ENCODE results near the gene MUC6.

The MUC6 gene

DNA sequence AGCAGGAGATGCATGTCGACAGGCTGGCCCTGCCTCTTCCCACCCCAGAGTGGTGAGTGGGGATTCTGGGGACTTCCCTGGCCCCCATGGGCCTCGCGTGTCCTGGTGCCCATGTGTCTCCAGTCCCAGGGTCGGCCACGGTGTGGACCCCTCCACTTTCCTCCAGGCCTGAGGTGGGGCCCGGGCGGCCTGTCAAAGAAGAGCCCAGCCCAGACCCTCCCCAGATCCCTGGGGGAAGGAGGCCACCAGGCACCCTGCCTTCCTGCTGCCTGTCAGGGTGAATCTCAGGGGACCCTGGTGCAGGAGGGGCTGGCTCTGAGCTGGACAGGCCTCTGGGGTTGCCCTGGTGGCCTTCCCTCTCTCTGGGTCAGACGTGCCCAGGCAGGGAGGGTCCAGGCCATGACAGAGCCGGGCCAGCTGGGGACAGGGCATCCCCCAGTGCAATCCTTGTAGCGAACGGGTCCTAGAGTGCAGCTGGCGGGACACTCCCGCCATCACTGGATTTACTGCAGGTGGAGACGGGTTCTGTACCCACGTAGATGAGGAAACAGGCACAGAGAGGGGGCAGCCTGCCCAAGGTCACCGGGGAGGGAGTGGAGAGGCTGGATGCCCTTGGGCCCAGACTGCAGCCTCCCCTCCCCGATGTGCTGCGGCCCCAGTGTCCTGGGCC is 13.5 kb upstream of the MUC6 start:
- DNase-seq: no peak

DNA sequence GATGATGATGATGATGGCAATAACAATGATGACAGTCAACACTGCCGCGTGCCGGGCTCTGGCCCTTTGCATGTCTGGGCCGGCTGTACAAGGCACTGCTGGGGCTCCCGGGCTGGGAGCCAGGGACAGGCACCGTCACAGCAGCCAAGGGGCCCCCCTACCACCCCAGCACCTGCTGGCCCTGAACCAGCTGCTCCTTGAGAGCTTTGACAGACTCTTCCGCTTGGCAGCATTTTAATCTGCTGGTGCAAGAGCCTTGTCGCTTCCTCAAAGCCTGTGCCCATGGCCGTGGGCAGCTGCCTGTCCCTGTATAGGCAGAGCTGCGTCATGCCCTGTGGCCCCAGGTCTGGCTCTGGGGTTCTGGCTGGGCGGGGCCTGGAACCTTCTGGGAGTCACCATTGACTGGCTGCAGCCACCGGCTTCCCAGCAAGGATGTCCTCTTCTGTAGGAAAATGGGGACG is 12.9 kb upstream of the MUC6 start:
- DNase-seq: no peak

DNA sequence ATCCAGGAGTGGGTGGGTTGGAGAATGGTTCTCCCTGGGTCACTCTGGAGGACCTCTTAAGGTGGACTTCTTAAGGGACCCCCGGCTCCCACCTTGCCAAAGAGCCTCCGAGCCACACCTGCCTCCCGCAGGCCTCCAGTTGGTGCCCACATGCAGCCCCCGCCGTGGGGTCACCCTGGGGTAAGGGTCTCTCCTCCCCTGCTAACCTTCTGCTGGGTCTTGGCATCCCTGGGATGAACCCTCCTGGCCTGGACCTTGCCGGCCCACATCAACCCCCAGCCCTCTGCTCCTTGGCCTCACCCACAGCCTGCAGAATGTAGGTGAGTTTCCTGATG is 12.5 kb upstream of the MUC6 start:
- DNase-seq: no peak

DNA sequence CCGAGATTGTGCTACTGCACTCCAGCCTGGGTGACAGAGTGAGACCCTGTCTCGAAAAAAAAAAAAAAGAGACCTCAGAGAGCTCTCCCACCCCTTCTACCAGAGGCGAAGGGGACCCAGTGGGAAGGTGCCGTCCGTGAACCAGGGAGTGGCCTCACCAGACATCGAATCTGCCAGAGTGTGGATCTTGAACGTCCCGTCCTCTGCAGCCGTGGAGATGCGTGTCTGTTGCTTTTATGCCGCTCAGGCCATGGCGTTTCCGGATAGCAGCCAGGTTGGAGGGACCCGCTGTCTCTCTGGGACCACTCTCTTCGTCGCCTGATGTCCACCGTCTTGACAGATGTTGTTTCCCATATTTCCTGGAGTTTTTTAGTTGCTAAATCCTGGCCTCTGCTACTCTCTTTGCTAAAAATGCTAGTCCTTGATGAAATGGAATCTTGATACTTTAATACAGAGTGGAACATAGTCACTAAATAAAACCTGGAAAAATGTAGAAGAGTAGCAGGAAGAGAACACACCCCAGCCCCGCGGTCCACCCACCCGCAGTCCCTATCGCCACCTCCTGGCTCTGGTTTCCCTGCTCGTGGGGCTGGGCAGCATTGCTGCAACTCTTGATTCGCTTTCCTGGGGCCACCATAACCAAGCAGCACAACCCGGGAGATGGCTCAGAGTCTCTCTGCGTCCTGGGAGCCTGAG is 12.0 kb upstream of the MUC6 start:
- DNase-seq: no peak

DNA sequence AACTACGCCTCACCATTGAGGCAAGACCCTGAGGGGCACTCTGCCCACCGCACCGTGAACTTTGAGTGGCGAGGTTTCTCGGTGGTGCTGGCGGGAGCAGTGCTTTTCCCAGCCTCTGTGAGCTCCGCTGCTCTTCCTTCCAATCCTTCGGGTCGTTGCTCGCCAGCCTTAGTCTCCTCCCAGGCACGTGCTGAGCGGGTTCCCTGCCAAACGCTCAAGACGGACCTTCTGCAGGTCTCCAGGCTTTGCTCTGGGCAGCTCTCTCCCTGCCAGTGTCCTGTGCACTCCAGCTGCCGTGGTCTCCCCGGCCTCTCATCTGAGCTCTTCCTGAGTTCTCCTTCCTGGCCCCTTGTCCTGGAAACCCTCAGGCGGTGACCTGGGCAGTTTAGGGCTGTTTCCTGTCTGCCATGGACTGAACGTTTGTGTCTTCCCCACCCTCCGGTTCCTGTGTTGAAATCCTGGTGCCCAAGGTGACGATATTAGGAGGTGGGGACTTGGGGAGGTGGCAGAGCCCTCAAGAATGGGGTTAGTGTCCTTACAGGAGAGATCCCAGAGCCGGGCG is 11.2 kb upstream of the MUC6 start:
- no peak for DNase-seq

DNA sequence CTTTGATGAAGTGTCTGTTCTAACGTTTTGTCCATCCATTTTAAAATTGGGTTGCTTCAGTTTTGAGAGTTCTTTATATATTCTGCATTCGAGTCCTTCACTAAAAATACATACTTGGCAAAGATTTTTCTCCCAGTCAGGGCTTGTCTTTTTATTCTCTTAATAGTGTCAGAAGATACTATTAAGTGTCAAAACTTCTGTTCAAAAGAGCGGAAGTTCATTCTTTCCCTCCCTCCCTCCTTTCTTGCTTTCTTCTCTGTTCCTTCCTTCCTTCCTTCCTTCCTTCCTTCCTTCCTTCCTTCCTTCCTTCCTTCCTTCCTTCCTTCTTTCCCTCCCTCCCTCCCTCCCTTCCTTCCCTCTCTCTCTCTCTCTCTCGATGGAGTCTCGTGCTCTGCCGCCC is 7.6 kb upstream of the MUC6 start:
- no peak for DNase-seq

DNA sequence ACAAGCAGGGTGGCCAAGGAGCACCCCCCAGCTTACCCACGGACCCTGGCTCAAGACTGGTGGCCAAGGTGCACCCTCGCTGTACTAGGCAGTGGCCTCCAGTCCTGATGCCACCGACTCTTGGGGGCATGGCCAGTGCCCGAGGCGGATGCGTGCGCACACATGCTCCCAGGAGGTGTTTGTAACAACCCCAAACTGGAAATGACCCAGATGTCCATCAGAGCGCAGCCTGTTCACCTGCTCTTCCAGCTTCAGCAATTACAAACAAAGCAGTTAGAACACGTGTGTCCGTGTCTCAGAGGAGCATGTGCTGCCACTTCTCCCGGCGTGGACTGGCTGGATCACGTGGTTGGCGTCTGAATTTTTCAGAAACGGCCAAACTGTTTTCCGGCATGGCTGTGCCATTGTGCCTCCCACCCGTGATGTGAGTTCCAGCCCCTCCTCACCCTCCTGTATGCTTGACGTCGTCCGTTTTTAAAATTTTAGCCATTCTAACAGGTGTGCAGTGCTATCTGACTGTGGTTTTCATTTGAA is 7.1 kb upstream of the MUC6 start:
- DNase-seq: no peak

DNA sequence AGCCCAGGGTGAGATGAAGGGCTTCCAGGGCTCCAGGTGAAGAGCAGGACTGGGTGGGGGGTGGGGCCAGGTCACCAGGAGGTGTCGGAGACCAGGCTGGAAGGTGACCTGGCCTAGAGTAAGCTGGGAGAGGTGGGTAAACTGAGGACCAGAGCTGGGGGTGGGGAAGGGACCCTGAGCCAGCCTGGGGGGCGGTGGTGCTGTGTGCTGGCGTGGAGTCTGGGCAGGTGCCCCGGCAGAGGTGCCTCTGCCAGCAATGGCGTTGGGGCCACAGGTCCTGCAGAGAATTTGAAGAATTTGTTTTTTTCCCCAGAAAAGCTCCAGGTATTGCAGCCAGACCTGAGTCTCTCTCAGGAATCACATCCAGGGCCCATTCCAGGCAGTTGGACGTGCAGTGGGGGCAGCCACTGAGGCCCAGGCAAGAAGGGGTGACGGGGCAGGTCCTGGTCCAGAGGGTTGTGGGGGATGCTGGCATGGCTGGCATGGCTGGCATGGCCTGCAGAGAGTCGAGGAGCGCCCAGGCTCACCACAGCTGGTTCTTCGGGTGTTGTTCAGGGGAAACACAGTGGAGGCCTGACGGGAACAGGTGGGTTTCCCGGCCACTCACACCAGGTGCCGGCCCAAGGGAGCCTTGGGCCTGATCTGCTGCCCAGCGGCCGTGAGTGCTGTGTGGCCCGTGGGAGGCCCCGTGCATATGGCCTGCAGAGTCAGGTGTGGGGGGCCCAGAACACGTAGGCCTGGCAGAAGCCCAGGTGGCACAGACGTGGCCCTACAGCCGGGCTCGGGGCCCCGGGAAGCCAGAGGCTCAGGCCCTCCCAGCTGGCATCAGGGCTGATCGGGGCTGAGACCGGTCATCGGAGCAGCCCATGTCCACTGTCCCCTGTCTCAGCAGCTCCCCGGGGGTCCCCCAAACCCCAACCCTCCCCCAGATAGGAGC is 6.4 kb upstream of the MUC6 start:
- DNase-seq: no peak

DNA sequence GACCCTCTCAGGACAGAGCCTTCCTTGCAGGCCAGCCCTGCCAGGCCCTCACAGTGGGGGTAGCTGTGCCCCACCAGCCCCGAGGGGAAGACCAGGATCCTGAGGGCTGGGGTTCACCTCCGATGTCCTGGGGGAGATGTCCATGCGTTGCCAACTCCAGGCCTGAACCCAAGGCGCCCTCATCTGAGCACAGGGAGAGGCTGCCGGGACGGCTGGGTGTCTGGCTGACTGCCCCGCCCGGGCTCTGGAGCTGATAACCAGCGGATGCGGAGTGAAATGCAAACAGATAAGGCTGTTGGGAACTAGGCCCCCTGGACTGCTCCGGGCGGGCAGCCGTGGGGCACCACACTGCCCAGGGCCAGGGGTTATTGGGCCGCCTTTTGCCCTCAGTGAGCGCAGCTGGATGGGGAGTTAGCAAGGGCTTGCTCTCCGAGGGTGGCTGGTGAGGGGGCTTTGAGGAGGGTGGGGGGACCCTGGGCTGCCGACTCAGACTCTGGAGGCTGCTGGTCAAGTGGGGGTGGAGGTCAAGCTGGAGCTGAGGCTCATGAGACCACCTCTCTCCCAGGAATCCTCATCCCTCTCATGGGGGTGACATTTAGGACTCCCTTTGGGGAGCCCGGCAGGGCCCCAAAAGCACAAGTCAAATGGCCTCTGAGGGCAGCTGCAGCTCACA is 5.6 kb upstream of the MUC6 start:
- no peak for DNase-seq

DNA sequence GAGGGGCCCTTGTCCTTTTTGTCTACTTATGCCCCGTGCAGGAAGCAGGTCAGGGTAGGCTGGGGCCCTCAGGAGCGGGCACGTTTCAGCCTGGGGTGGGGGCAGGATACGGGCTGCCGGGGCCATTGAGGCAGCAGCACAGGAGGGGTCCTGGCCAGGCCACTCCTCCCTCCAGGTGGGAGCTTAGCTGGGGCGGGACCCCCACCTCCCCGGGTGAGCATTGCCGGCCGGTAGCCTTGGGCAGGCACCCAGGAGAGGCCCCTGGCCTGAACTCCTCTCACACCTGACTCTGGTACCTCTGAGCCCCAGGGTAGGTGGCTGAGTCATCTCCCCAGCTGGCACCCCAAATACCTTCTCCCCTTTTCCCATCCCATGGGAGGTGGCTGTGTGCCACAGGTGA is 5.0 kb upstream of the MUC6 start:
- DNase-seq: no peak

DNA sequence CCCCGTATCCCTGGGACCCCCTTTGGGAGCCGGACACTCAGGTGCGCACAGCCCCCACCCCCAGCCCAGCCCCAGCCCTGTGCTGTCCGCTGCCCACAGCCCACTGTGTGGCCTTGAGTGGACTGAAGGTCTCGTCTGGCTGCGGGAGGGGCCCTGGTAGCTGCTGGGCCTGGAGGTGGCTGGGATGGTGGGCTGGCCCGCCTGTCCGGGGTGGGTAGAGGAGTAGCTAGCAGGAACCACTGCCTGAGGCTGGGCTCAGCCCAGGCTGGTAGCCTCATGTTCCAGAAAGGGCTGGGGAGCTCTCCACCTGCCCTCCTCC is 4.6 kb upstream of the MUC6 start:
- DNase-seq: no peak

DNA sequence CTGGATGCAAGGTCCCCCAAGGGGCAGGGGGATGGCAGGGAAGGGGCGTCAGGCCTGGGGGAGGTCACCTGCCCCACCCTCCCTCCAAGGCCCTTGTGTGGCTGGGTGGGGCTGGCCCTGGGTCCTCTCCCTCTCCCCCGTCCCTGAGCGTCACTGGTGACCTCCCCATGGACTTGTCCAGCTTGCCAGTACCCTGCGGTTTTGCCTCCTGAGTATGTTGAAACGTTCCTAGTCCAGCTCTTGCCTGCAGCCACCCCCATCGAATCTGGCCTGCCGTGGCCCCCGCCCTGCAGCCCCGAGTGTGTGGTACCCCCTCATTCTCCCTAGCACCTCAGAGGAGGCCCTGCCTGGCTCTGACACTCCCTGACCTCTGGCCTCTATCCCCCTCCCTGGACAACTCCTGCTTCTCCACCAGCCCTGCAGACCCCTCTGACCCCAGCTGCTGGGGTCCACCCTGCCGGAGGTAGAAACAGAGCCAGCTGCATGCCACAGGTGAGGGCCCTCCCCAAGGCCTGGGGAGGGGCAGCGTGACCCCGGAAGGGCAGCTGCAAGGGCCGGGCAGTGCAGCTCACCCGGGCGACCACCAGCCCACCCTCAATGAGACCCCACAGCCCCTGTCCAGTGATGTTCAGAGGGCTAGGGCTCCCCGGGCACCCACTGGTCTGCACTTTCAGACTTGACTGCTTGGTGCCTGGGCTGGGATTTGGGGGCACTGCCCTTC is 4.1 kb upstream of the MUC6 start:
- DNase-seq: no peak

DNA sequence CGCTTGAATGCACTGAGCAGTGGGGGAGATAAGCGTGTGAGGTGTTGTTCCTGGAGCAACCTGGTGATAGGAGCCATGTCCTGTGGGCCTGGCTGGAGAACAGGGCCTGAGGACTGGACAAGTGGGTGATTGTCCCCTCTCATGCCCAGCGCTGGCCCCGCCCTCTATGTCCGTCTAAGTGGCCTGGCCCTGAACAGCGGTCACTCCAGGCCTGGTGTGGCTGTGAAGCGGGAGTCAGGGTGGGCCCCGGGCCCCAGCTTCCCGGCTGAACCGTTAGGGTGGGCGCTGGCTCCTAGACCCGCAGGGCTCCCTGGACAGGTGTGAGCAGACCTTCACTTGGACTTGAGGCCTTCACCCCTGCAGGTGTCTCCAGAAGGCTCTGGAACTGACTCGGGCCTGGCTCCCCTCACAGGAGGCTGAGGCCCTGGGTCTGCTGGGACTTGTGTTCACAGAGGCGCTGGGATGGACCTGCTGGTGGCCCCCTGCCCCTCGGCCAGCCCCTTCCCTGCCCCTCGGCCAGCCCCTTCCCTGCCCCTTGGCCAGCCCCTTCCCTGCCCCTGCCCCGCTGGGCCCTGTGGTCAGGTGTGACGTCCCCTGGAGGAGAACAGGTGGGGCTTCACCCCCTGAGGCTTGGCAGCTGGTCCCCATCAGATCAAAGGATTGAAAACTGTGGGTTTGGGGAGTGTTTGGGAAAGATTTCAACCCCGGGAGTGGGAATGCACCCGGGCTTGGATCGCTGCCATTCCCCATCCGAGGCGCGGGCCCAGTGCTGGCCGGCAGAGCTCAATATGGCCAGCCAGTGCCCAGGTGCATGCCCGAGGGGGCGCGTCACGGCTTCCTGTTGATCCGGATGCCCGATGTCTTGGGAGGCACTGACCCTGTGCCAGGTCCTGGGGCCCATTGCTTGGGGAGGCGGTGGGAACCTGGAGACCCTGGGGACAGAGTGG is 3.2 kb upstream of the MUC6 start:
- DNase-seq: no peak

DNA sequence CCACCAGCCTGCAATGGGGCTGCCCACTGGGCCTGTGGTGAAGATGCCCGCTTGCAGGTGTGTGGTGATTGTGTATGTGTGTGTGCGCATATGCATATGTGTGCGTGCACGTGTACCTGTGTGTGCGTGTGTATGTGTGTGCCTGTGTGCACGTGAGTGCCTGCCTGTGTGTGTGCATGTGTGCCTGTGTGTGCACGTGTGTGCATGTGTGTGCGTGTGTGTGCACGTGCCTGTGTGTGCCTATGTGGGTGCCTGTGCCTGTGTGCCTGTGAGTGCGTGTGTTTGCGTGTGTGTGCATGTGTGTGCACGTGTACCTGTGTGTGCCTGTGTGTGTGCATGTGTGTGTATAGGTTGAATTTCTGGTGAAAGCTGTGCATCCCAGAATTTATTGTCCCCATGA is 2.4 kb upstream of the MUC6 start:
- DNase-seq: no peak

DNA sequence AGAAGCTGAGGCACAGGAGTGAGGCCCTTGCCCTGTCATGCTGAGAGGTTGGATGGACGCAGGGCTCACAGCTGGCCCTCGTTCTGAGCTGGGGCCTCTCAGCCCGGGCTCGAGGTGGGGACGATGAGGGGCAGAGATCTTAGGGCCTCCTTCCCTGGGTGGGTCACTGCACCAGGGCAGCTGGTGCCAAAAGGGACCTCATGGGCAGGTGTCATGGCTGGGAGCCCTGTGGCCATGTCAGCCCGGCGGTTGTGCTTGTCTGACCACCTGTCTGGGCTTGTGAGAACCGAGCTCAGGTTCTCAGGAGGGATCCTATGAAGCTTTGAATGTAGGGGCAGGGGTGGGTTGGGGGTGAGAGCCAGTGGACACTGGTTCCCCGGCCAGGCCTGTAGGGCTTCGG is 1.8 kb upstream of the MUC6 start:
- no peak for DNase-seq

DNA sequence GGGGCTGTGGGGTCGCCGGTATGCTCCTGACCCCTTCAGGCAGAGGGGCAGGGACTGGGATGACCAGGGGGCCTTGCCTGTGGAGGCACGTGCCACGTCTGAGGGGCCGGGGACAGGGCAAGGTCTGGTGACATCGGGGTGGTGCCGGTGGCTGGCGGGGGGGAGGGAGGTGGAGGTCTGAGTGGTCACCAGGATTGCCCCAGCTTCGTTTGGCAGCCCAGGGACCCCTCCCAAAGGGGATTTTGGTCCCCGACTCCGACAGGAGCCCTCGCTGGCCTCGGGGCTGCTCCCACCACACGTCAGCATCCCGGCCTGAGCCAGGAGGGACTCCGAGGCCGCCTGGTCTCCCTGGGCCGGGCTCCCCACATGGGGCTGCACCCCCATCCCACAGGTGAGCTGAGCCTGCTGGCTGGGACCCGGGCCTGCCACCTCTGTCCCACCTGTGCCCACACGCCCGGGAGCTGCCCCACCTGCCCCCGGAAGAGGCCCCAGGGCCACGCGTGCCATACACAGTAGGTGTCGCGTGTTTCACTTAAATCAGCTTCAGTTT is 1.1 kb upstream of the MUC6 start:
- DNase-seq: no peak

DNA sequence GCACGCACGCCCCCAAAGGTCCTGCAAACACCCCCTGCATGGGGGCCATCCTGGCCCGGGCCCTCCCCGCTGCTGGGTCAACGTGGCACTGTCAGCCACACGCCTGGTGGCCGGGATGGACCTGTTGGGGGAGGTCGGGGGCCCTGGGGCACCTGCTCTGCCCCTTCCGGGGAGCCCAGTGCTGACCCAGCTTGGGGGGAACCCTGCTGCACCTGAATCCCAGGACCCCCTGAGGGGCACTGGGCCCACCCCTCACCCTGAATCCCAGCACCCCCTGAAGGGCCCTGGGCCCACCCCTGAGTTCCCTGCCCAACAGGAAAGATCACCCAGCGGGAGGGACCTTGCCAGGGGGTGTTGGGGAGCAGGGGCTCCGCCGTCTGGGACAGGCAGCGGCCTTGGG is 413 bp upstream of the MUC6 start:
- no peak for DNase-seq

DNA sequence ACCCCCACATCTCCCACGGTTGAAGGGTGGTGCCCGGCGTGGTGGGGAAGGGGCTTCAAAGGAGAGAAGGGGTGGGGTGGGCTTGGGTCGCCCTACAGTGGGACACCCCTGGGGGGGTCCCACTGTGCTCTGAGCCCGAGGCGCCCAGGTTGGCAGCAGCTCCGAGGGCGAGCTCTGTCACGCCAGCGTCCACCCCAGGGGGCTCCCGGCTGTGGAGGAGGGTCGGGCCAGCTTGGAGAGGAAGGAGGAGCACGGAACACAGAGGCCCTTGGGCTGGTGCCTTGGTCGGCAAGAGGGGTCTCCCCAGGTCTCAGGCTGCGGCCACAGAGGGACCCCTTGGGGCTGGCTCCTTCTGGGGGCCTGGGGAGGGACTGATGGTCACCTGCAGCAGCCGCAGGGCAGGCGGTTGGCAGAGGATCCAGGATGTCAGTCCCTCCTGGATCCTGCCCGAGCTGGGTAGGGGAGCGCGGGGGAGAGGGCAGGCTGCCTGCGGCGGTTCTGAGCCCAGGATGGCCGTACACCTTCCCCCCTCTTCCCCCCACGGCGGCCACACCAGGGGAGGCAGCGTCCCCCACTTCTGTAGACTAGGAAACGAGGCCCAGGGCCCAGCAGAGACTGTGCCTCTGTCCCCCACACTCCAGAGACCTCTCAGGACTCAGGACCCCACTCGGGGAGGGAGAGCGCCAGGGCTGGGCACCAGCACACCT is 788 bp downstream of the MUC6 start:
- DNase-seq: no peak

DNA sequence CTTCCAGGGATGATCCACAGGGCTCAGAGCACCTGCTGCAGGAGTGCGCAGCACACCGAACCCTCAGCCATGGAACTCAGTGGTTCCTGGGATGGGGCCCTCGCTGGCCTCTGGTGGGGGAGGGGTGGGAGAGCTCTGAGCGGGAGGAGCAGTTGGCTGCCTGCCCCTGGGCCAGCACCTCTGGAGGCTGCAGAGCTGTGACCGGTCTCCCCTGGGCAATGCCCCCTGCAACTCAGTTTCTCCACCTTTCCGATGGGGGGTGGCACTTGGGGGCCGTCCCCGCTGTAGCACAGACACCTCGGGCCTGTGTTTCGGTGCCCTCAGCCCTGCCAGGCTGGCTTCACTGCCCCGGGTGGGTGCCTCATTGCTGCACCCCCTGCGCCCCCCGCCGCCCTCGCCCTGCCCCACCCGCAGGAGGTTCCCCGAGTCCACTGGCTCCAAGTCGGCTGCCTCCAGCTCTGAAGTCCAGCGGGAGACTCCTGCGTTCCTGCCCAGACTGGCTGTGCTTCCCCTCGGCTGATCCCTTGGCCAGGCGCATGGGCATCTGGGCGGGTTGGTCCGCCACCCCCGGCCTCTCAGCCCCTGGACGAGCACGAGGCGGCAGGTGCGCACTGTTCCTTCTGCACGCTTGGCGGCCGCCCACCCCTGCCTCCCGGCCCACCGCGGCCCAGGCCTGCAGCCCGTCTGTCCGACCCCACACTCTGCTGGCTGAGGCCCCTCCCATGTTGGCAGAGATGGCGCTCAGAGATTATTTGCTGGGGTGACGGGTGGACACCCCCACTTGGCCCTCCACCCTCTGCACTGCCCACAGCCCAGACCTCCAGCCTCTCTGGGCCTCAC is 1.8 kb downstream of the MUC6 start:
- DNase-seq: no peak
